Kidney (tissue), 14 donors: ENCODE data around the gene TEKT1. TPM values are rescaled to one million over a fixed set of nuclear protein-coding genes. Genes with fewer than 3 reads are reported as not detected.

Experiments
- DNase-seq, 5 donors: peaks; one replicate each; pipeline ENCODE4 v3.0.0-alpha.2; 2013 to 2020
- FAIRE-seq: peaks from 2 replicates; lab custom pipeline; 2012; peaks lifted over from hg19 to GRCh38; lab: Jason Lieb, UNC
- H3K27ac ChIP-seq, 2 donors: one replicate each; pipeline ENCODE4 v1.7.0; 2013; ENCODE audit warnings: low read depth in 2 of 2, low read length in 2 of 2, inconsistent platforms in 1 of 2
- H3K27me3 ChIP-seq: one replicate; pipeline ENCODE4 v1.7.1; 2013; ENCODE audit warnings: low read length, inconsistent platforms; ENCODE audit not compliant: control insufficient read depth, insufficient read depth
- H3K36me3 ChIP-seq, 3 donors: one replicate each; pipeline versions ENCODE4 v1.7.0 to v1.7.1; 2013; ENCODE audit warnings: low read length in 3 of 3, control low read depth in 1 of 3, inconsistent platforms in 1 of 3; ENCODE audit not compliant: insufficient read depth in 3 of 3, control insufficient read depth in 2 of 3
- H3K4me1 ChIP-seq, 3 donors: one replicate each; pipeline versions ENCODE4 v1.7.0 to v1.7.1; 2013; ENCODE audit warnings: low read length in 3 of 3, inconsistent platforms in 1 of 3, low read depth in 1 of 3; ENCODE audit not compliant: control insufficient read depth in 2 of 3, insufficient read depth in 2 of 3
- H3K4me3 ChIP-seq, 3 donors: one replicate each; pipeline versions ENCODE4 v1.7.0 to v1.8.1; 2013; ENCODE audit warnings: low read length in 3 of 3, control low read depth in 1 of 3, inconsistent platforms in 1 of 3
- H3K9ac ChIP-seq, 3 donors: one replicate each; pipeline versions ENCODE4 v1.7.0 to v1.7.1; 2013; ENCODE audit warnings: low read length in 3 of 3, control low read depth in 1 of 3, inconsistent platforms in 1 of 3
- H3K9me3 ChIP-seq, 3 donors: one replicate each; pipeline versions ENCODE4 v1.7.0 to v1.7.1; 2013; ENCODE audit warnings: low read length in 3 of 3, control low read depth in 1 of 3, inconsistent platforms in 1 of 3; ENCODE audit not compliant: control insufficient read depth in 2 of 3, insufficient read depth in 1 of 3
- CTCF ChIP-seq: IDR thresholded peaks from 3 replicates; pipeline ENCODE4 v1.5.1; 2012; ENCODE audit warnings: mild to moderate bottlenecking, moderate library complexity, borderline replicate concordance; ENCODE audit not compliant: insufficient read depth; ENCODE audit errors: extremely low read depth
- intact Hi-C: fragments of 100-400 bp; cut with DNase I; formaldehyde crosslinking; loops from one replicate; pipeline ENCODE4 v1.11.1; 2022
- polyA plus RNA-seq: library from polyadenylated mRNA; stranded (reverse); fragments of 350-450 nt; fragmentation: Illumina TruSeq; extraction: RNeasy Lipid Tissue Mini Kit (QIAGEN cat#74804); gene quantifications from one replicate; pipeline ENCODE4 v1.2.3, GENCODE V29; 2014; ENCODE audit warnings: low read depth, low replicate concordance; ENCODE audit not compliant: insufficient read depth
- total RNA-seq: library from RNA; stranded (reverse); fragmentation: NEBNext Ultra II Directional; extraction: Animal tissue kit (Norgen Biotek cat#: 25700); gene quantifications from one replicate; pipeline ENCODE4 v1.2.1, GENCODE V29; 2021
- donor health status: control.
- donor health status: control.
- donor health status: control.
- donor health status: control.
- donor health status: control.
- donor health status: DM: yes; HTN: yes; CAD: no.
- donor health status: Normal renal cell carcinoma (clear cell type).

TEKT1 gene
- total and polyA plus RNA-seq, 2 donors from 2014 or later: 0.06 TPM; not detected in 1

DNA sequence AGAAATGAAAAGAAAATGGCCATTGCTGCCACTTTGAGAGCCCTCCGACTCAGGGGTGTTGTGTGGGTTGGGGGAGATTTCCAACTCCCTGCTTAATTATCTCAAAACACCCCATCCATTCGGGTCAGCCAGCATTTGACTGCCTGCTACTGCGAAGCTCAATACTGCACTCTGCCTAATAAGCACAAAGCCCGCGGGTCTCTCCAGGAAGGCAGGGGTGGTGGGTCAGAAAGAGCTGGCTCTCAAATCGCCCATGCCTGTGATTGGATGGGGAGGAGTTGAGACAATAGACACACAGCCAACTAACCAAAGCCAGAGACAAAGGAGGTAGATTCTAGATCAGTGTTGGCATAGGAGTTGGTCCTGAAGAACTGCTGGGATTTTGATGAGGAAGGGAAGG is 78.0 kb downstream of the TEKT1 start:
- Histone ChIP-seq H3K9ac (peak overlapping the region in 1 of 3 donors; percentile 35), H3K4me1 (peaks cover 0 to 19% (median 0%) of the 10 kb centered on the region in 3 donors), H3K27ac (peak overlapping the region; percentile 29 to 90)

GRCh38 chr17:6753006-6753445 is 78.5 kb downstream of the TEKT1 start:
- Histone ChIP-seq H3K9me3 (no peaks in the 10 kb centered on the region), H3K36me3 (no peaks in the 10 kb centered on the region), H3K27ac (peak overlapping the region; percentile 39 to 90), H3K27me3 (no peaks in the 10 kb centered on the region), H3K4me1 (peaks cover 0 to 17% (median 0%) of the 10 kb centered on the region in 3 donors), H3K4me3 (no peak overlapping the region), H3K9ac (no peak overlapping the region)
- DNase-seq: peak; percentile 29 to 84 (median 47)
- no peak for TF ChIP-seq CTCF
- no peak for FAIRE-seq
- intact Hi-C loops: no loop called here

More for the DNA sequence above, 78.0 kb downstream of the TEKT1 start:
- FAIRE-seq: no peak
- peak in 1 of 5 donors; percentile 7 for DNase-seq
- Histone ChIP-seq H3K9me3 (no peaks in the 10 kb centered on the region), H3K36me3 (no peaks in the 10 kb centered on the region), H3K4me3 (no peak overlapping the region), H3K27me3 (no peaks in the 10 kb centered on the region)
- TF ChIP-seq CTCF: no peak
- intact Hi-C loops: no loop called here

DNA sequence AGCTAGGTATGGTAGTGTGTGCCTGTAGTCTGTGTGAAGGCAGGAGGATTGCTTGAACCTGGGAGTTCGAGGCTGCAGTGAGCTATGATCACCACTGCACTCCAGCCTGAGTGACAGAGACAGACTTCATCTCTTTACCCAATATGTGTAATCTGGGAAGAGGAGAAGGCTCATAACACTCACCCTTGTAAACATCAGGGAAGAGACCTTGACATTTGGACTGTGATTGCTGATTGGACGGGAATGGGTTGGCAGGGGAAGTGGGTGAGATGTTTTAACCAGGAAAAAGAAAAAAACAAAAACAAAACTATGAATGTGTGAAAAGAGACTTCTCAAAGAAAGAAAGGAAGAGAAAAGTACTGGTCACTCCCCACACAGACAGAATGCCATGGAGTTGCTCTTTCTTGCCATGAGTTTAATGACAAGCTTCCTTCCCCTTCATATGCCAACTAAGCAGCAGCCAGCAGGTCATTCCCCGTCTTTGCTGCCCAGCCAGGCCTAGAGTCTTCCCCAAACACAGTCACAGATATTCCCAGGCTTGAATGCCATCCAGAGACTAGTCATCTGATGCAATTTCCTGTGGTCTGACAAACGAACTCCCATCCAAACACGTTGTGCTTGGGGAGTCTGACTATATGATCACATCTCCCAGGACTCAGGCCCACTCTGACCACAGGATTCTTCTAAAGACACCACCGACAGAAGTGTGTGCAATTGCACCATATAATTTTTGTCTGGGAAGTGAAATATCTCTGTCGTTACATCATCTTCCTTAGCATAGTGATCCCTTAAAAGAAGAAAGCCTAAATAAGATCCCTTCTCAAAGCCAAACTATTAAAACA is 79.2 kb downstream of the TEKT1 start:
- Histone ChIP-seq H3K4me1 (peaks cover 0 to 12% (median 0%) of the 10 kb centered on the region in 3 donors), H3K27ac (peak overlapping the region; percentile 39 to 90), H3K9me3 (no peaks in the 10 kb centered on the region), H3K36me3 (no peaks in the 10 kb centered on the region), H3K27me3 (no peaks in the 10 kb centered on the region), H3K9ac (no peak overlapping the region), H3K4me3 (no peak overlapping the region)
- no peak for FAIRE-seq
- DNase-seq: peak in 2 of 5 donors; percentile 2 to 41
- TF ChIP-seq CTCF: no peak
- intact Hi-C loops: no loop called here
